ENCODE measurements around the gene PLIN1.

DNA sequence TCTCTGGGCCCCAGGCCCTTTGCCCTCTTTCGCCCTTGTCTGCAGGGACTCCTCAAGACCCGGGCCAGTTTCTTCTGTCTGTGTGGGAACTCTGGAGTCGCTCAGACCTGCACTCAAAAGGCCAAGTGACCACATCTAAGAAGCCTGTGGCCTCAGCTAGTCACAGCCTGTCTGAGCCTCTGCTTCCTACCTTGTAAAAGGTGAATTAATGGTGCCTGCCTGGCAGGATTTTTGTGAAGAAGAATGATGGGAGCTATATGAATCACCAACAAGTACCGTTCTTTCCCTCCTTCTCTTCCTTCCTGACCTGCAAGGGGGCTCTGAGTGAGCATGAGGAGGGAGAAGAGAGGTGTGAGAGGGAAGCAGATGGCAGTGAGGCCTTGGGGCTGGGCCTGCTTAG is 7.5 kb downstream of the PLIN1 start:
- TF ChIP-seq POLR2A (IDR thresholded peaks at IDR 0.05; ENCODE audit: low read depth, low read length), result no peak
- no peak for TF ChIP-seq ZZZ3 (IDR thresholded peaks at IDR 0.05; ENCODE audit: control insufficient read depth, insufficient read length, low read depth)
- no peak for TF ChIP-seq ZNF24 (IDR thresholded peaks at IDR 0.05)
- TF ChIP-seq SIN3A (IDR thresholded peaks at IDR 0.05; ENCODE audit: low read depth, low read length), result no peak
- no peak for TF ChIP-seq TAF1 (IDR thresholded peaks at IDR 0.05; ENCODE audit: borderline replicate concordance, low read depth, low read length)
- TF ChIP-seq EZH2 (IDR thresholded peaks at IDR 0.05; ENCODE audit: borderline replicate concordance, control insufficient read depth, low read depth, low read length), result no peak
- TF ChIP-seq, protein P1, sequence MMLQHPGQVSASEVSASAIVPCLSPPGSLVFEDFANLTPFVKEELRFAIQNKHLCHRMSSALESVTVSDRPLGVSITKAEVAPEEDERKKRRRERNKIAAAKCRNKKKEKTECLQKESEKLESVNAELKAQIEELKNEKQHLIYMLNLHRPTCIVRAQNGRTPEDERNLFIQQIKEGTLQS (IDR thresholded peaks at IDR 0.05; ENCODE audit: borderline replicate concordance, extremely low read depth, low read depth, low read length), result no peak
- TF ChIP-seq CTCF (IDR thresholded peaks at IDR 0.05 in 2 of 3, conservative IDR thresholded peaks at IDR 0.05 in 1 of 3; ENCODE audit: control insufficient read depth in 2 of 3, extremely low read depth in 1 of 3, insufficient read depth in 1 of 3, low read depth in 3 of 3, low read length in 3 of 3), result no peak
- no peak for TF ChIP-seq NRF1 (conservative IDR thresholded peaks at IDR 0.05; ENCODE audit: low read depth, low read length)
- TF ChIP-seq, protein P2, sequence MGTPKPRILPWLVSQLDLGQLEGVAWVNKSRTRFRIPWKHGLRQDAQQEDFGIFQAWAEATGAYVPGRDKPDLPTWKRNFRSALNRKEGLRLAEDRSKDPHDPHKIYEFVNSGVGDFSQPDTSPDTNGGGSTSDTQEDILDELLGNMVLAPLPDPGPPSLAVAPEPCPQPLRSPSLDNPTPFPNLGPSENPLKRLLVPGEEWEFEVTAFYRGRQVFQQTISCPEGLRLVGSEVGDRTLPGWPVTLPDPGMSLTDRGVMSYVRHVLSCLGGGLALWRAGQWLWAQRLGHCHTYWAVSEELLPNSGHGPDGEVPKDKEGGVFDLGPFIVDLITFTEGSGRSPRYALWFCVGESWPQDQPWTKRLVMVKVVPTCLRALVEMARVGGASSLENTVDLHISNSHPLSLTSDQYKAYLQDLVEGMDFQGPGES (IDR thresholded peaks at IDR 0.05), result no peak
- no peak for TF ChIP-seq YY1 (IDR thresholded peaks at IDR 0.05; ENCODE audit: low read depth, low read length)
